SU-DHL-6 (cell line): ENCODE measurements around the gene YPEL3.

ENCODE experiments used
- EZH2phosphoT487 ChIP-seq: fragments of 200-600 bp; sonication (generic), shearing (Covaris generic); conservative IDR thresholded peaks from 2 replicates; pipeline ENCODE4 v1.6.1; 2018; ENCODE audit warnings: mild to moderate bottlenecking, antibody characterized with exemption, low read length, moderate library complexity, mixed read lengths
- TF ChIP-seq, protein P1 (sequence below): fragments of 200-600 bp; sonication (generic); IDR thresholded peaks from one replicate; pipeline ENCODE4 v1.5.1; 2017; ENCODE audit warnings: antibody characterized with exemption, mild to moderate bottlenecking, low read length, moderate library complexity; ENCODE audit not compliant: insufficient read depth, poor library complexity, severe bottlenecking

DNA sequence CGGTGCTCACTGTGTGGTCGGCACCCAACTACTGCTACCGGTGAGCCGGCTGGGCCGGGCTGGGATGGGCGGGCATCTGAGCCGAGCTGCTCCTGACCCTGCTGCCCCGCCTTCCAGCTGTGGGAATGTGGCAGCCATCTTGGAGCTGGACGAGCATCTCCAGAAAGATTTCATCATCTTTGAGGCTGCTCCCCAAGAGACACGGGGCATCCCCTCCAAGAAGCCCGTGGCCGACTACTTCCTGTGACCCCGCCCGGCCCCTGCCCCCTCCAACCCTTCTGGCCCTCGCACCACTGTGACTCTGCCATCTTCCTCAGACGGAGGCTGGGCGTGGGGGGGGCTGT is 11.2 kb downstream of the YPEL3 start:
- TF ChIP-seq, protein P1, sequence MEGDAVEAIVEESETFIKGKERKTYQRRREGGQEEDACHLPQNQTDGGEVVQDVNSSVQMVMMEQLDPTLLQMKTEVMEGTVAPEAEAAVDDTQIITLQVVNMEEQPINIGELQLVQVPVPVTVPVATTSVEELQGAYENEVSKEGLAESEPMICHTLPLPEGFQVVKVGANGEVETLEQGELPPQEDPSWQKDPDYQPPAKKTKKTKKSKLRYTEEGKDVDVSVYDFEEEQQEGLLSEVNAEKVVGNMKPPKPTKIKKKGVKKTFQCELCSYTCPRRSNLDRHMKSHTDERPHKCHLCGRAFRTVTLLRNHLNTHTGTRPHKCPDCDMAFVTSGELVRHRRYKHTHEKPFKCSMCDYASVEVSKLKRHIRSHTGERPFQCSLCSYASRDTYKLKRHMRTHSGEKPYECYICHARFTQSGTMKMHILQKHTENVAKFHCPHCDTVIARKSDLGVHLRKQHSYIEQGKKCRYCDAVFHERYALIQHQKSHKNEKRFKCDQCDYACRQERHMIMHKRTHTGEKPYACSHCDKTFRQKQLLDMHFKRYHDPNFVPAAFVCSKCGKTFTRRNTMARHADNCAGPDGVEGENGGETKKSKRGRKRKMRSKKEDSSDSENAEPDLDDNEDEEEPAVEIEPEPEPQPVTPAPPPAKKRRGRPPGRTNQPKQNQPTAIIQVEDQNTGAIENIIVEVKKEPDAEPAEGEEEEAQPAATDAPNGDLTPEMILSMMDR = no peak
- TF ChIP-seq EZH2phosphoT487 = no peak
